Activated T-cell treated with anti-CD3 and anti-CD28 coated beads, Interleukin-2, amount 50 U/mL, for 72 hours (primary cell): Measurements from ENCODE around the gene TLK2. TPM values are rescaled to one million over a fixed set of nuclear protein-coding genes. Genes with fewer than 3 reads are reported as not detected.
"Not testable (repeated sequence)": the region's sequence is repeated elsewhere in the genome, so short reads cannot be mapped to it uniquely, and the experiment has no call there.

ENCODE experiments used
- ATAC-seq, 2 donors: fragments of 150-1000 bp; cut with Tn5 transposase; replicated peaks in 1 of 2; 2 replicates each; pipeline ENCODE4 v1.10.0; 2021; ENCODE audit warnings: moderate library complexity in 2 of 2, mild to moderate bottlenecking in 1 of 2
- DNase-seq, 2 donors: peaks; one replicate each; pipeline ENCODE4 v3.0.0; 2021 to 2022; ENCODE audit warnings: mixed read lengths in 1 of 2
- H3K27ac Mint-ChIP-seq: one replicate; pipeline ENCODE4 v1.8.0; 2022; ENCODE audit warnings: mild to moderate bottlenecking, moderate library complexity, mixed read lengths
- H3K27me3 Mint-ChIP-seq: one replicate; pipeline ENCODE4 v1.8.0; 2022; ENCODE audit warnings: low read depth, mixed read lengths
- H3K36me3 Mint-ChIP-seq, 2 donors: one replicate each; pipeline ENCODE4 v1.8.0; 2022; ENCODE audit warnings: mixed read lengths in 2 of 2, mild to moderate bottlenecking in 1 of 2; ENCODE audit not compliant: insufficient read depth in 2 of 2
- H3K4me1 Mint-ChIP-seq: one replicate; pipeline ENCODE4 v1.8.0; 2022; ENCODE audit warnings: low read depth, mixed read lengths
- H3K4me3 Mint-ChIP-seq, 2 donors: one replicate each; pipeline ENCODE4 v1.8.0; 2022; ENCODE audit warnings: mild to moderate bottlenecking in 2 of 2, mixed read lengths in 2 of 2, moderate library complexity in 2 of 2
- H3K9me3 Mint-ChIP-seq, 2 donors: one replicate each; pipeline ENCODE4 v1.8.0; 2022; ENCODE audit warnings: mixed read lengths in 2 of 2
- total RNA-seq, 2 donors: library from RNA; stranded (reverse); gene quantifications; one replicate each; pipeline ENCODE4 v1.2.3, GENCODE V29; 2022

Gene TLK2
- total RNA-seq, 2 donors from 2014 or later: 46.6 to 47.6 TPM

GRCh38 chr17:62500463-62500862, 21.8 kb downstream of the TLK2 start:
- not testable (repeated sequence) for H3K36me3 Mint-ChIP-seq, H3K4me1 Mint-ChIP-seq, H3K27ac Mint-ChIP-seq, H3K9me3 Mint-ChIP-seq, H3K4me3 Mint-ChIP-seq, DNase-seq, ATAC-seq, H3K27me3 Mint-ChIP-seq

- peaks cover 17% of the 10 kb centered on the region for H3K4me1 Mint-ChIP-seq
- not testable (repeated sequence) for H3K4me3 Mint-ChIP-seq, DNase-seq, H3K9me3 Mint-ChIP-seq, H3K36me3 Mint-ChIP-seq, ATAC-seq, H3K27me3 Mint-ChIP-seq, H3K27ac Mint-ChIP-seq
Measured at GRCh38 chr17:62504857-62505256, 26.2 kb downstream of the TLK2 start.

- H3K4me1 Mint-ChIP-seq: peaks cover 30% of the 10 kb centered on the region
- ATAC-seq, H3K27me3 Mint-ChIP-seq, H3K27ac Mint-ChIP-seq, H3K36me3 Mint-ChIP-seq, H3K9me3 Mint-ChIP-seq, DNase-seq: not testable (repeated sequence)
- peak overlapping the region; percentile 5 to 10 for H3K4me3 Mint-ChIP-seq
Measured at GRCh38 chr17:62507191-62507836, 28.7 kb downstream of the TLK2 start.

- not testable (repeated sequence) for H3K36me3 Mint-ChIP-seq, H3K9me3 Mint-ChIP-seq, H3K27ac Mint-ChIP-seq, H3K27me3 Mint-ChIP-seq, DNase-seq, H3K4me3 Mint-ChIP-seq
- ATAC-seq: peak; percentile 81 to 82
- H3K4me1 Mint-ChIP-seq: peaks cover 30% of the 10 kb centered on the region
Measured at GRCh38 chr17:62510247-62510819, 31.7 kb downstream of the TLK2 start.

- not testable (repeated sequence) for H3K27ac Mint-ChIP-seq, H3K4me3 Mint-ChIP-seq
Measured at GRCh38 chr17:62511014-62511413, 32.4 kb downstream of the TLK2 start.

GRCh38 chr17:62516376-62516775, 37.8 kb downstream of the TLK2 start:
- not testable (repeated sequence) for H3K4me3 Mint-ChIP-seq, DNase-seq, H3K27ac Mint-ChIP-seq, H3K4me1 Mint-ChIP-seq, ATAC-seq, H3K9me3 Mint-ChIP-seq, H3K36me3 Mint-ChIP-seq, H3K27me3 Mint-ChIP-seq

More at GRCh38 chr17:62511014-62511413, 32.4 kb downstream of the TLK2 start:
- peak; percentile 45 to 46 for ATAC-seq
- not testable (repeated sequence) for DNase-seq, H3K27me3 Mint-ChIP-seq, H3K9me3 Mint-ChIP-seq, H3K36me3 Mint-ChIP-seq
- peaks cover 30% of the 10 kb centered on the region for H3K4me1 Mint-ChIP-seq

GRCh38 chr17:62521295-62521694, 42.7 kb downstream of the TLK2 start:
- not testable (repeated sequence) for H3K4me1 Mint-ChIP-seq, DNase-seq, H3K27me3 Mint-ChIP-seq, H3K27ac Mint-ChIP-seq, H3K36me3 Mint-ChIP-seq, H3K4me3 Mint-ChIP-seq, H3K9me3 Mint-ChIP-seq, ATAC-seq

- not testable (repeated sequence) for DNase-seq, H3K4me3 Mint-ChIP-seq, H3K27me3 Mint-ChIP-seq, H3K4me1 Mint-ChIP-seq, H3K9me3 Mint-ChIP-seq, ATAC-seq, H3K27ac Mint-ChIP-seq
- H3K36me3 Mint-ChIP-seq: peaks cover 0 to 11% of the 10 kb centered on the region in 2 donors
Measured at GRCh38 chr17:62524077-62524476, 45.5 kb downstream of the TLK2 start.

GRCh38 chr17:62525317-62525716, 46.7 kb downstream of the TLK2 start:
- not testable (repeated sequence) for H3K27me3 Mint-ChIP-seq, H3K4me1 Mint-ChIP-seq, ATAC-seq, DNase-seq, H3K9me3 Mint-ChIP-seq, H3K27ac Mint-ChIP-seq, H3K4me3 Mint-ChIP-seq
- peaks cover 0 to 14% of the 10 kb centered on the region in 2 donors for H3K36me3 Mint-ChIP-seq

GRCh38 chr17:62530936-62531335, 52.3 kb downstream of the TLK2 start:
- not testable (repeated sequence) for DNase-seq, H3K4me3 Mint-ChIP-seq, H3K9me3 Mint-ChIP-seq, H3K4me1 Mint-ChIP-seq, ATAC-seq, H3K27me3 Mint-ChIP-seq
- H3K27ac Mint-ChIP-seq: peak overlapping the region; percentile 60
- peaks cover 4 to 19% of the 10 kb centered on the region in 2 donors for H3K36me3 Mint-ChIP-seq

GRCh38 chr17:62536557-62536956, 57.9 kb downstream of the TLK2 start:
- not testable (repeated sequence) for H3K4me3 Mint-ChIP-seq, DNase-seq, H3K4me1 Mint-ChIP-seq, H3K9me3 Mint-ChIP-seq, H3K27me3 Mint-ChIP-seq, ATAC-seq
- Mint-ChIP-seq H3K36me3 (peaks cover 2 to 24% of the 10 kb centered on the region in 2 donors), H3K27ac (peak overlapping the region; percentile 63)

GRCh38 chr17:62541073-62541472, 62.4 kb downstream of the TLK2 start:
- not testable (repeated sequence) for ATAC-seq, H3K4me3 Mint-ChIP-seq, H3K9me3 Mint-ChIP-seq, DNase-seq, H3K27ac Mint-ChIP-seq, H3K4me1 Mint-ChIP-seq, H3K27me3 Mint-ChIP-seq
- peaks cover 6 to 32% of the 10 kb centered on the region in 2 donors for H3K36me3 Mint-ChIP-seq

- H3K4me3 Mint-ChIP-seq, DNase-seq, ATAC-seq, H3K27ac Mint-ChIP-seq, H3K9me3 Mint-ChIP-seq, H3K4me1 Mint-ChIP-seq, H3K27me3 Mint-ChIP-seq: not testable (repeated sequence)
- peaks cover 6 to 25% of the 10 kb centered on the region in 2 donors for H3K36me3 Mint-ChIP-seq
Measured at GRCh38 chr17:62543278-62543775, 64.7 kb downstream of the TLK2 start.
